ENCODE data around the gene LRRN4. TPM values are rescaled to one million over a fixed set of nuclear protein-coding genes. Genes with fewer than 3 reads are reported as not detected.

LRRN4 gene
- total and polyA plus RNA-seq, 9 of the 15 experiments (the other 6 are each of a cell fraction or from before 2014, with no cell fraction given) = not detected

DNA sequence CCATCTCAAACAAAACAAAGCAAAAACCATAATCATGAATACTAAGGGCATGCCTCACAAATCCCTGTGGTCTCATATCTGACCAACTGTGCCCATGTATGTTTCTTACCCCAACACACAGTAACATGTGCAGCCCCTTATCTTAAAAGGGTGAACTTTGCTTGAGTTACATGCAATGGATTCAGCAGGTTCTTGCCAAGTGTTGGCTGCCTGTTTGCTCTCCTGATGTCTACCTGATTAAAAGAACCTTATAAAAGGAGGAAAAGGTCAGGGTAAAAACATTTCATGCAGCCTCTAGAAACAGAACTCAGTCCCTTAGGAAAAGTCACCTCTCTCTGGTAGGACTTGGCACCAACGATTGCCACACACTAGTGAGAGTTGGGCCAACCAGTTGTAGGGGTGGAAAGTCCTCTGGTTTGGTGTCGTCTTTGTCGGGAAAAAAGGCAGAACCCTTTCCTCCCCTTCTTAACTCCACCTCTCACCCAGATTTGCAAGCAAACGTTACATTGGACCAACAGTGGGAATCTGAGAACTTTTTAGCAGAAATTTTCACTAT is 14.0 kb upstream of the LRRN4 start:
- POLR2A ChIA-PET = no interaction called here

More for the DNA sequence above, 14.0 kb upstream of the LRRN4 start:
- Histone ChIP-seq H3K27me3 (ENCODE audit: control insufficient read depth in 2 of 2, insufficient read depth in 2 of 2, low read length in 2 of 2) (no peaks in the 10 kb centered on the region), H3K4me2 (ENCODE audit: insufficient read depth, low read length) (no peak overlapping the region), H3K9ac (ENCODE audit: insufficient read depth in 1 of 2, low read depth in 2 of 2, low read length in 2 of 2) (no peak overlapping the region), H2AFZ (ENCODE audit: low read depth, low read length) (no peak overlapping the region), H4K20me1 (replicated peaks; ENCODE audit: control insufficient read depth, insufficient read depth, low read length) (no peaks in the 10 kb centered on the region), H3K4me1 (replicated peaks in 1 of 2; ENCODE audit: control insufficient read depth in 2 of 2, insufficient read depth in 2 of 2, low read length in 2 of 2) (no peaks in the 10 kb centered on the region), H3K9me3 (replicated peaks; ENCODE audit: control insufficient read depth, insufficient read depth, low read depth, low read length) (no peaks in the 10 kb centered on the region), H3K27ac (ENCODE audit: extremely low read depth, low read depth, low read length) (no peak overlapping the region), H3K36me3 (ENCODE audit: control insufficient read depth, insufficient read depth, low read length) (no peaks in the 10 kb centered on the region), H3K4me3 (no peak overlapping the region), H3K9me1 (ENCODE audit: control insufficient read depth, insufficient read depth, low read length) (no peaks in the 10 kb centered on the region), H3K79me2 (ENCODE audit: control insufficient read depth, insufficient read depth, low read length) (no peaks in the 10 kb centered on the region)
- WGBS (ENCODE audit: insufficient coverage, low coverage, missing lambda C conversion rate) = 14% methylated on average over 2 of the region's 4 CpGs
- intact Hi-C loops (cut with micrococcal nuclease) = no loop called here
- FAIRE-seq = no peak
- TF ChIP-seq, protein P1, sequence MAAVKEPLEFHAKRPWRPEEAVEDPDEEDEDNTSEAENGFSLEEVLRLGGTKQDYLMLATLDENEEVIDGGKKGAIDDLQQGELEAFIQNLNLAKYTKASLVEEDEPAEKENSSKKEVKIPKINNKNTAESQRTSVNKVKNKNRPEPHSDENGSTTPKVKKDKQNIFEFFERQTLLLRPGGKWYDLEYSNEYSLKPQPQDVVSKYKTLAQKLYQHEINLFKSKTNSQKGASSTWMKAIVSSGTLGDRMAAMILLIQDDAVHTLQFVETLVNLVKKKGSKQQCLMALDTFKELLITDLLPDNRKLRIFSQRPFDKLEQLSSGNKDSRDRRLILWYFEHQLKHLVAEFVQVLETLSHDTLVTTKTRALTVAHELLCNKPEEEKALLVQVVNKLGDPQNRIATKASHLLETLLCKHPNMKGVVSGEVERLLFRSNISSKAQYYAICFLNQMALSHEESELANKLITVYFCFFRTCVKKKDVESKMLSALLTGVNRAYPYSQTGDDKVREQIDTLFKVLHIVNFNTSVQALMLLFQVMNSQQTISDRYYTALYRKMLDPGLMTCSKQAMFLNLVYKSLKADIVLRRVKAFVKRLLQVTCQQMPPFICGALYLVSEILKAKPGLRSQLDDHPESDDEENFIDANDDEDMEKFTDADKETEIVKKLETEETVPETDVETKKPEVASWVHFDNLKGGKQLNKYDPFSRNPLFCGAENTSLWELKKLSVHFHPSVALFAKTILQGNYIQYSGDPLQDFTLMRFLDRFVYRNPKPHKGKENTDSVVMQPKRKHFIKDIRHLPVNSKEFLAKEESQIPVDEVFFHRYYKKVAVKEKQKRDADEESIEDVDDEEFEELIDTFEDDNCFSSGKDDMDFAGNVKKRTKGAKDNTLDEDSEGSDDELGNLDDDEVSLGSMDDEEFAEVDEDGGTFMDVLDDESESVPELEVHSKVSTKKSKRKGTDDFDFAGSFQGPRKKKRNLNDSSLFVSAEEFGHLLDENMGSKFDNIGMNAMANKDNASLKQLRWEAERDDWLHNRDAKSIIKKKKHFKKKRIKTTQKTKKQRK (IDR thresholded peaks at IDR 0.05; ENCODE audit: borderline replicate concordance, low read depth, low read length) = no peak
- TF ChIP-seq HLTF (IDR thresholded peaks at IDR 0.05) (no peak), RAD51 (IDR thresholded peaks at IDR 0.05; ENCODE audit: borderline replicate concordance, low read depth) (no peak), ZNF133 (CRISPR knock-in tag; IDR thresholded peaks at IDR 0.05) (no peak), HCFC1 (IDR thresholded peaks at IDR 0.05; ENCODE audit: low read depth, low read length) (no peak), NCOA6 (IDR thresholded peaks at IDR 0.05) (no peak), HNRNPUL1 (IDR thresholded peaks at IDR 0.05; ENCODE audit: low read length) (no peak)
- TF ChIP-seq, protein P2, sequence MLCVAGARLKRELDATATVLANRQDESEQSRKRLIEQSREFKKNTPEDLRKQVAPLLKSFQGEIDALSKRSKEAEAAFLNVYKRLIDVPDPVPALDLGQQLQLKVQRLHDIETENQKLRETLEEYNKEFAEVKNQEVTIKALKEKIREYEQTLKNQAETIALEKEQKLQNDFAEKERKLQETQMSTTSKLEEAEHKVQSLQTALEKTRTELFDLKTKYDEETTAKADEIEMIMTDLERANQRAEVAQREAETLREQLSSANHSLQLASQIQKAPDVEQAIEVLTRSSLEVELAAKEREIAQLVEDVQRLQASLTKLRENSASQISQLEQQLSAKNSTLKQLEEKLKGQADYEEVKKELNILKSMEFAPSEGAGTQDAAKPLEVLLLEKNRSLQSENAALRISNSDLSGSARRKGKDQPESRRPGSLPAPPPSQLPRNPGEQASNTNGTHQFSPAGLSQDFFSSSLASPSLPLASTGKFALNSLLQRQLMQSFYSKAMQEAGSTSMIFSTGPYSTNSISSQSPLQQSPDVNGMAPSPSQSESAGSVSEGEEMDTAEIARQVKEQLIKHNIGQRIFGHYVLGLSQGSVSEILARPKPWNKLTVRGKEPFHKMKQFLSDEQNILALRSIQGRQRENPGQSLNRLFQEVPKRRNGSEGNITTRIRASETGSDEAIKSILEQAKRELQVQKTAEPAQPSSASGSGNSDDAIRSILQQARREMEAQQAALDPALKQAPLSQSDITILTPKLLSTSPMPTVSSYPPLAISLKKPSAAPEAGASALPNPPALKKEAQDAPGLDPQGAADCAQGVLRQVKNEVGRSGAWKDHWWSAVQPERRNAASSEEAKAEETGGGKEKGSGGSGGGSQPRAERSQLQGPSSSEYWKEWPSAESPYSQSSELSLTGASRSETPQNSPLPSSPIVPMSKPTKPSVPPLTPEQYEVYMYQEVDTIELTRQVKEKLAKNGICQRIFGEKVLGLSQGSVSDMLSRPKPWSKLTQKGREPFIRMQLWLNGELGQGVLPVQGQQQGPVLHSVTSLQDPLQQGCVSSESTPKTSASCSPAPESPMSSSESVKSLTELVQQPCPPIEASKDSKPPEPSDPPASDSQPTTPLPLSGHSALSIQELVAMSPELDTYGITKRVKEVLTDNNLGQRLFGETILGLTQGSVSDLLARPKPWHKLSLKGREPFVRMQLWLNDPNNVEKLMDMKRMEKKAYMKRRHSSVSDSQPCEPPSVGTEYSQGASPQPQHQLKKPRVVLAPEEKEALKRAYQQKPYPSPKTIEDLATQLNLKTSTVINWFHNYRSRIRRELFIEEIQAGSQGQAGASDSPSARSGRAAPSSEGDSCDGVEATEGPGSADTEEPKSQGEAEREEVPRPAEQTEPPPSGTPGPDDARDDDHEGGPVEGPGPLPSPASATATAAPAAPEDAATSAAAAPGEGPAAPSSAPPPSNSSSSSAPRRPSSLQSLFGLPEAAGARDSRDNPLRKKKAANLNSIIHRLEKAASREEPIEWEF (CRISPR knock-in tag; IDR thresholded peaks at IDR 0.05) = no peak
- TF ChIP-seq, protein P3, sequence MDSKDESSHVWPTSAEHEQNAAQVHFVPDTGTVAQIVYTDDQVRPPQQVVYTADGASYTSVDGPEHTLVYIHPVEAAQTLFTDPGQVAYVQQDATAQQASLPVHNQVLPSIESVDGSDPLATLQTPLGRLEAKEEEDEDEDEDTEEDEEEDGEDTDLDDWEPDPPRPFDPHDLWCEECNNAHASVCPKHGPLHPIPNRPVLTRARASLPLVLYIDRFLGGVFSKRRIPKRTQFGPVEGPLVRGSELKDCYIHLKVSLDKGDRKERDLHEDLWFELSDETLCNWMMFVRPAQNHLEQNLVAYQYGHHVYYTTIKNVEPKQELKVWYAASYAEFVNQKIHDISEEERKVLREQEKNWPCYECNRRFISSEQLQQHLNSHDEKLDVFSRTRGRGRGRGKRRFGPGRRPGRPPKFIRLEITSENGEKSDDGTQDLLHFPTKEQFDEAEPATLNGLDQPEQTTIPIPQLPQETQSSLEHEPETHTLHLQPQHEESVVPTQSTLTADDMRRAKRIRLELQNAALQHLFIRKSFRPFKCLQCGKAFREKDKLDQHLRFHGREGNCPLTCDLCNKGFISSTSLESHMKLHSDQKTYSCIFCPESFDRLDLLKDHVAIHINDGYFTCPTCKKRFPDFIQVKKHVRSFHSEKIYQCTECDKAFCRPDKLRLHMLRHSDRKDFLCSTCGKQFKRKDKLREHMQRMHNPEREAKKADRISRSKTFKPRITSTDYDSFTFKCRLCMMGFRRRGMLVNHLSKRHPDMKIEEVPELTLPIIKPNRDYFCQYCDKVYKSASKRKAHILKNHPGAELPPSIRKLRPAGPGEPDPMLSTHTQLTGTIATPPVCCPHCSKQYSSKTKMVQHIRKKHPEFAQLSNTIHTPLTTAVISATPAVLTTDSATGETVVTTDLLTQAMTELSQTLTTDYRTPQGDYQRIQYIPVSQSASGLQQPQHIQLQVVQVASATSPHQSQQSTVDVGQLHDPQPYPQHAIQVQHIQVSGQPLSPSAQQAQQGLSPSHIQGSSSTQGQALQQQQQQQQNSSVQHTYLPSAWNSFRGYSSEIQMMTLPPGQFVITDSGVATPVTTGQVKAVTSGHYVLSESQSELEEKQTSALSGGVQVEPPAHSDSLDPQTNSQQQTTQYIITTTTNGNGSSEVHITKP (IDR thresholded peaks at IDR 0.05; ENCODE audit: partially characterized antibody) = no peak
- CTCF ChIA-PET (ENCODE audit: low intra/inter-chr PET ratio) = no interaction called here
- in situ Hi-C loops (cut with MboI) = no loop called here
- no peak for DNase-seq (ENCODE audit: extremely low read depth in 1 of 4, low spot score in 3 of 4)
- no peak for ATAC-seq
- no TSS peak for BruUV-seq (replicated peaks)
